IMR-90 (cell line): ENCODE measurements around the gene ENHO. TPM values are rescaled to one million over a fixed set of nuclear protein-coding genes. Genes with fewer than 3 reads are reported as not detected.

Experiments
- ATAC-seq: fragments of 200-7000 bp; cut with Tn5 transposase; 2 replicates; pipeline ENCODE4 v1.9.1; 2020; ENCODE audit warnings: low read depth, mild to moderate bottlenecking, moderate library complexity
- BruUV-seq: library from RNA; stranded (reverse); fragments of 400-500 nt; replicated peaks from 2 replicates; lab custom pipeline; 2021; lab: Mats Ljungman, UMichigan
- CTCF ChIA-PET: fragments of 300-600 bp; formaldehyde crosslinking; extraction: SDS; loops from one replicate; lab custom pipeline; 2021; ENCODE audit warnings: antibody characterized with exemption; lab: Yijun Ruan, JAX
- POLR2A ChIA-PET: fragments of 300-600 bp; sonication (Branson Sonifier 250); formaldehyde crosslinking; loops from one replicate; lab custom pipeline; 2022; ENCODE audit warnings: antibody characterized with exemption; ENCODE audit not compliant: unreplicated experiment; lab: Charles Lee
- DNase-seq: peaks from one replicate; pipeline ENCODE4 v3.0.0; 2013
- H2AFZ ChIP-seq: replicated peaks from 2 replicates; pipeline ENCODE3; 2013; ENCODE audit warnings: low read length, mild to moderate bottlenecking; ENCODE audit not compliant: poor library complexity
- H2AK5ac ChIP-seq: 2 replicates; pipeline ENCODE4 v1.6.1; 2013; ENCODE audit warnings: low read depth, low read length, inconsistent platforms
- H2AK9ac ChIP-seq: replicated peaks from 2 replicates; pipeline ENCODE3; 2013; ENCODE audit warnings: mild to moderate bottlenecking, low read depth, low read length, moderate library complexity; ENCODE audit not compliant: poor library complexity
- H2BK120ac ChIP-seq: 2 replicates; pipeline ENCODE4 v1.6.1; 2013; ENCODE audit warnings: low read depth, low read length, inconsistent platforms
- H2BK15ac ChIP-seq: 3 replicates; pipeline ENCODE4 v1.6.1; 2013; ENCODE audit warnings: low read depth, low read length, inconsistent platforms
- H2BK20ac ChIP-seq: 2 replicates; pipeline ENCODE4 v1.6.1; 2013; ENCODE audit warnings: low read depth, mild to moderate bottlenecking, inconsistent platforms, low read length, moderate library complexity
- H2BK5ac ChIP-seq: 2 replicates; pipeline ENCODE4 v1.6.1; 2013; ENCODE audit warnings: mild to moderate bottlenecking, low read depth, low read length, inconsistent platforms; ENCODE audit not compliant: poor library complexity, severe bottlenecking
- H3K14ac ChIP-seq: replicated peaks from 2 replicates; pipeline ENCODE4 v1.6.1; 2013; ENCODE audit warnings: low read depth, low read length, inconsistent platforms
- H3K18ac ChIP-seq: 2 replicates; pipeline ENCODE4 v1.6.1; 2013; ENCODE audit warnings: low read depth, low read length, control low read depth
- H3K23ac ChIP-seq: 2 replicates; pipeline ENCODE4 v1.6.1; 2013; ENCODE audit warnings: low read depth, low read length, inconsistent platforms
- H3K27ac ChIP-seq: 2 replicates; pipeline ENCODE4 v1.5.1; 2013; ENCODE audit warnings: mild to moderate bottlenecking, control low read depth, low read length; ENCODE audit not compliant: insufficient read depth
- H3K27me3 ChIP-seq: 2 replicates; pipeline ENCODE4 v1.6.1; 2013; ENCODE audit warnings: low read length; ENCODE audit not compliant: control insufficient read depth, insufficient read depth
- H3K36me3 ChIP-seq: 2 replicates; pipeline ENCODE4 v1.6.1; 2013; ENCODE audit warnings: low read length, mixed read lengths; ENCODE audit not compliant: control insufficient read depth, insufficient read depth
- H3K4ac ChIP-seq: 2 replicates; pipeline ENCODE4 v1.6.1; 2013; ENCODE audit warnings: low read depth, low read length, inconsistent platforms
- H3K4me1 ChIP-seq: 2 replicates; pipeline ENCODE4 v1.6.1; 2013; ENCODE audit warnings: low read length, mixed read lengths; ENCODE audit not compliant: control insufficient read depth, insufficient read depth
- H3K4me2 ChIP-seq: 2 replicates; pipeline ENCODE4 v1.6.1; 2013; ENCODE audit warnings: low read depth, mild to moderate bottlenecking, control low read depth, low read length, moderate library complexity
- H3K4me3 ChIP-seq: 2 replicates; pipeline ENCODE4 v1.5.1; 2013; ENCODE audit warnings: low read depth, mild to moderate bottlenecking, control low read depth, low read length, moderate library complexity; ENCODE audit not compliant: insufficient read depth
- H3K56ac ChIP-seq: 2 replicates; pipeline ENCODE4 v1.6.1; 2013; ENCODE audit warnings: low read length, inconsistent platforms; ENCODE audit not compliant: insufficient read depth; ENCODE audit errors: extremely low read depth
- H3K79me1 ChIP-seq, 2 experiments: 2 replicates each; pipeline ENCODE4 v1.6.1; 2013; ENCODE audit warnings: low read length in 2 of 2, inconsistent platforms in 1 of 2, low read depth in 1 of 2
- H3K9ac ChIP-seq: 2 replicates; pipeline ENCODE4 v1.6.1; 2013; ENCODE audit warnings: low read depth, low read length, control low read depth
- H3K9me1 ChIP-seq: 2 replicates; pipeline ENCODE4 v1.6.1; 2013; ENCODE audit warnings: low read length, inconsistent platforms; ENCODE audit not compliant: insufficient read depth
- H3K9me3 ChIP-seq: 2 replicates; pipeline ENCODE4 v1.6.1; 2013; ENCODE audit warnings: low read length; ENCODE audit not compliant: control insufficient read depth, insufficient read depth
- H4K20me1 ChIP-seq: 2 replicates; pipeline ENCODE4 v1.6.1; 2013; ENCODE audit warnings: low read length, inconsistent platforms; ENCODE audit not compliant: insufficient read depth
- H4K5ac ChIP-seq: 2 replicates; pipeline ENCODE4 v1.6.1; 2013; ENCODE audit warnings: mild to moderate bottlenecking, low read depth, low read length, control low read depth
- H4K8ac ChIP-seq, 2 experiments: 2 replicates each; pipeline ENCODE4 v1.6.1; 2013; ENCODE audit warnings: low read depth in 2 of 2, low read length in 2 of 2, control low read depth in 1 of 2, inconsistent platforms in 1 of 2
- H4K91ac ChIP-seq: 2 replicates; pipeline ENCODE4 v1.6.1; 2013; ENCODE audit warnings: low read depth, low read length, inconsistent platforms; ENCODE audit not compliant: insufficient read depth
- BHLHE40 ChIP-seq: fragments of 150-350 bp; IDR thresholded peaks from 2 replicates; pipeline ENCODE4 v1.6.1; 2016; ENCODE audit warnings: mild to moderate bottlenecking, low read depth, low read length
- FOS ChIP-seq: fragments of 150-350 bp; IDR thresholded peaks from 2 replicates; pipeline ENCODE4 v1.6.1; 2016; ENCODE audit warnings: low read depth, low read length
- MXI1 ChIP-seq: IDR thresholded peaks from 2 replicates; pipeline ENCODE4 v1.6.1; 2012; ENCODE audit warnings: low read depth, mild to moderate bottlenecking, low read length, moderate library complexity, borderline replicate concordance
- RCOR1 ChIP-seq: IDR thresholded peaks from 2 replicates; pipeline ENCODE4 v1.6.1; 2012; ENCODE audit warnings: mild to moderate bottlenecking, low read length, improper control_type of control experiment; ENCODE audit not compliant: insufficient replicate concordance
- RFX5 ChIP-seq: IDR thresholded peaks from 2 replicates; pipeline ENCODE4 v1.8.0; 2012; ENCODE audit warnings: low read depth, mild to moderate bottlenecking, low read length, moderate library complexity
- WGBS, 2 experiments: methylation state at CpG; one replicate each; pipeline versions ENCODE4 v1.1.5 to v1.1.7; 2013; ENCODE audit warnings: missing lambda C conversion rate in 2 of 2; ENCODE audit not compliant: insufficient read length in 1 of 2; ENCODE audit errors: extremely low coverage in 2 of 2; 5-methylcytosine and 5-hydroxymethylcytosine counted together
- dilution Hi-C: fragments of 300-500 bp; cut with HindIII; formaldehyde crosslinking; loops from one replicate; pipeline ENCODE4 v1.14.3; 2018; ENCODE audit warnings: low sequenced_read_pairs; ENCODE audit not compliant: unreplicated experiment
- in situ Hi-C: fragments of 300-500 bp; cut with MboI; formaldehyde crosslinking; loops from 3 replicates; pipeline ENCODE4 v1.14.3; 2019; ENCODE audit warnings: low sequenced_read_pairs, inconsistent platforms, mixed read lengths
- intact Hi-C: fragments of 100-400 bp; cut with micrococcal nuclease; formaldehyde crosslinking; loops from 2 replicates; pipeline ENCODE4 v1.10.0; 2022
- polyA plus RNA-seq, 3 experiments: library from polyadenylated mRNA; depleted of rRNA; stranded (reverse); fragments of >200 nt; gene quantifications; 2 replicates each; pipeline ENCODE4 v1.2.3, GENCODE V29; 2012; ENCODE audit warnings: low replicate concordance in 1 of 3
- total RNA-seq: library from RNA; depleted of rRNA; stranded (reverse); fragments of >200 nt; gene quantifications from 2 replicates; pipeline ENCODE4 v1.2.3, GENCODE V29; 2012
- TF ChIP-seq, protein P1 (sequence below): conservative IDR thresholded peaks from 2 replicates; pipeline ENCODE4 v1.5.1; 2012; ENCODE audit warnings: mild to moderate bottlenecking, low read depth, low read length, improper control_type of control experiment

The ENHO gene
- total and polyA plus RNA-seq, 2 of the 4 experiments (the other 2 are of a cell fraction) = not detected

DNA sequence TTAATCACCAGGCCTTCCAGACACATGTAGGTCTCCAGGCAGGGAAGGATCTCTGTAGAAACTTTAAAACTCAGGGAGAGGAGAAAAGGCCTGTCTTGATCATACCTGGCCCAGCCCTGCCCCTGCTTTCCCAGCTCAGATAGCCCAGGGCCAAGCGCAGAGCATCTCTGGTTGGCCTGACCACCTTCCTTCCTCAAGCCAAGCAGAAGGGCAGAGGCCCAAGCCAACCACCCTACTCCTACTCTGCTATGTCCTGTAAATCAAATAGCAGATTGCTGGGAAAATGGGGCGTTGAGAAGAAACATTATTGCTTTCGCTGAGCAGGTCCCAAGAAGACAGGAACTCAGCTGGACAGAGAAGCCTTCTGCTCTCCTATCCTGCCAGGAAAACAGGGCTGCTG lies 14.3 kb downstream of the ENHO start:
- H2BK120ac ChIP-seq = no peak overlapping the region
- no peaks in the 10 kb centered on the region for H4K20me1 ChIP-seq
- no peak overlapping the region for H2BK5ac ChIP-seq
- H4K5ac ChIP-seq = no peak overlapping the region
- in situ Hi-C loops (no loop called here), dilution Hi-C loops (no loop called here), intact Hi-C loops (no loop called here)
- no CpG with 5 or more reads among the region's 3 CpGs for WGBS, 2 experiments
- peaks cover 55% of the 10 kb centered on the region for H3K27me3 ChIP-seq
- H3K4me1 ChIP-seq = no peaks in the 10 kb centered on the region
- no peak for DNase-seq
- H2BK15ac ChIP-seq = no peak overlapping the region
- no peak overlapping the region for H3K27ac ChIP-seq
- no peak overlapping the region for H2AK9ac ChIP-seq
- H3K23ac ChIP-seq = no peak overlapping the region
- H3K56ac ChIP-seq = no peak overlapping the region
- no peak overlapping the region for H2AFZ ChIP-seq
- H3K36me3 ChIP-seq = no peaks in the 10 kb centered on the region
- no peak overlapping the region for H3K4ac ChIP-seq
- POLR2A ChIA-PET = no interaction called here
- H3K4me2 ChIP-seq = no peak overlapping the region
- no peak overlapping the region for H3K9ac ChIP-seq
- no peak for ATAC-seq
- no peak overlapping the region for H3K4me3 ChIP-seq
- no peak overlapping the region for H3K18ac ChIP-seq
- CTCF ChIA-PET = no interaction called here
- H4K91ac ChIP-seq = no peak overlapping the region
- TF ChIP-seq BHLHE40 (no peak), RCOR1 (no peak), MXI1 (no peak), FOS (no peak), RFX5 (no peak)
- TF ChIP-seq, protein P1, sequence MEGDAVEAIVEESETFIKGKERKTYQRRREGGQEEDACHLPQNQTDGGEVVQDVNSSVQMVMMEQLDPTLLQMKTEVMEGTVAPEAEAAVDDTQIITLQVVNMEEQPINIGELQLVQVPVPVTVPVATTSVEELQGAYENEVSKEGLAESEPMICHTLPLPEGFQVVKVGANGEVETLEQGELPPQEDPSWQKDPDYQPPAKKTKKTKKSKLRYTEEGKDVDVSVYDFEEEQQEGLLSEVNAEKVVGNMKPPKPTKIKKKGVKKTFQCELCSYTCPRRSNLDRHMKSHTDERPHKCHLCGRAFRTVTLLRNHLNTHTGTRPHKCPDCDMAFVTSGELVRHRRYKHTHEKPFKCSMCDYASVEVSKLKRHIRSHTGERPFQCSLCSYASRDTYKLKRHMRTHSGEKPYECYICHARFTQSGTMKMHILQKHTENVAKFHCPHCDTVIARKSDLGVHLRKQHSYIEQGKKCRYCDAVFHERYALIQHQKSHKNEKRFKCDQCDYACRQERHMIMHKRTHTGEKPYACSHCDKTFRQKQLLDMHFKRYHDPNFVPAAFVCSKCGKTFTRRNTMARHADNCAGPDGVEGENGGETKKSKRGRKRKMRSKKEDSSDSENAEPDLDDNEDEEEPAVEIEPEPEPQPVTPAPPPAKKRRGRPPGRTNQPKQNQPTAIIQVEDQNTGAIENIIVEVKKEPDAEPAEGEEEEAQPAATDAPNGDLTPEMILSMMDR = no peak
- H3K79me1 ChIP-seq = no peaks in the 10 kb centered on the region
- H2AK5ac ChIP-seq = no peak overlapping the region
- no peaks in the 10 kb centered on the region for H3K9me1 ChIP-seq
- H2BK20ac ChIP-seq = no peak overlapping the region
- H3K14ac ChIP-seq = no peak overlapping the region
- no peaks in the 10 kb centered on the region for H3K9me3 ChIP-seq
- no peak overlapping the region for H4K8ac ChIP-seq
- no TSS peak for BruUV-seq
